ENCODE results near the gene TMEM167A. TPM values are rescaled to one million over a fixed set of nuclear protein-coding genes. Genes with fewer than 3 reads are reported as not detected.

The TMEM167A gene
- total RNA-seq, 2 experiments from 2014 or later: 33.8 to 37.1 TPM

DNA sequence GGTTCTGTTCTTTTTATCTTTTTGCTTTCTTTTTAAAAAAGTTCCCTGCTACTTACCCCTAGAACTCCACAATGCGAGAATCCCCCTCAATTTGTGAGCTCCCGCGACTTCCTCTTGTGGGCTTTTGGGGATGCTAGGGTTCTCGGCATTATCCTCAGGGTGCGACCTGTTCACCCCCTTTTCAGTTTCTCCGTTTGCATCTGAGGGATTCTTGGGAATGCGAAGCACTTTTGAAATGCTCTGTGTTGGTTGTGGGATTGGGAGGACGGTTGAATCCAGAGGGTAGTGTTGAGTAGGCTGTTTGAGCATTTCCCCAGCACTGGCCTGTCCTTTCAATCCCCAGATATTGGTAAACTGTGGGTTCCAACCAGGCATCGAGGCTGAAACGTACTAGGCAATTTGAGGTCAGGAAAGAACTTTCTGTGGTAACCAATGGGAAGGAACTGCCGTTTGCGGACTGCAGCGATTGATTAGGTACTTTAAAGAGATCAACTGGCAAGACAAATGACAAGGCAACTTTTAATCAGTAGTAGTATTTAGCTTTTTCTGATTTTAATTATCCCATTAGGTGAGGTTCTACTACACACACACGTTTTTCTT lies 568 bp upstream of the TMEM167A start:
- Histone ChIP-seq H3K4me1 (ENCODE audit: insufficient read depth, low read length) (peaks cover 13% of the 10 kb centered on the region), H3K9me3 (ENCODE audit: control insufficient read depth in 1 of 2, insufficient read depth in 1 of 2, low read length in 2 of 2) (no peaks in the 10 kb centered on the region), H3K36me3 (ENCODE audit: insufficient read depth, low read length) (no peaks in the 10 kb centered on the region), H3K27ac (ENCODE audit: low read depth in 1 of 2, low read length in 2 of 2) (peak overlapping the region; percentile 65 to 88), H3K4me3 (ENCODE audit: low read length) (peak overlapping the region; percentile 76), H3K27me3 (ENCODE audit: control insufficient read depth in 1 of 2, insufficient read depth in 2 of 2, low read length in 2 of 2) (no peaks in the 10 kb centered on the region)
- Mint-ChIP-seq H3K4me1 (ENCODE audit: low read depth) (peaks cover 53% of the 10 kb centered on the region), H3K4me3 (peak overlapping the region; percentile 94), H3K27ac (peak overlapping the region; percentile 95), H3K9me3 (no peaks in the 10 kb centered on the region), H3K27me3 (no peaks in the 10 kb centered on the region), H3K36me3 (ENCODE audit: low read depth) (peaks cover 39% of the 10 kb centered on the region)
- TF ChIP-seq, protein P1, sequence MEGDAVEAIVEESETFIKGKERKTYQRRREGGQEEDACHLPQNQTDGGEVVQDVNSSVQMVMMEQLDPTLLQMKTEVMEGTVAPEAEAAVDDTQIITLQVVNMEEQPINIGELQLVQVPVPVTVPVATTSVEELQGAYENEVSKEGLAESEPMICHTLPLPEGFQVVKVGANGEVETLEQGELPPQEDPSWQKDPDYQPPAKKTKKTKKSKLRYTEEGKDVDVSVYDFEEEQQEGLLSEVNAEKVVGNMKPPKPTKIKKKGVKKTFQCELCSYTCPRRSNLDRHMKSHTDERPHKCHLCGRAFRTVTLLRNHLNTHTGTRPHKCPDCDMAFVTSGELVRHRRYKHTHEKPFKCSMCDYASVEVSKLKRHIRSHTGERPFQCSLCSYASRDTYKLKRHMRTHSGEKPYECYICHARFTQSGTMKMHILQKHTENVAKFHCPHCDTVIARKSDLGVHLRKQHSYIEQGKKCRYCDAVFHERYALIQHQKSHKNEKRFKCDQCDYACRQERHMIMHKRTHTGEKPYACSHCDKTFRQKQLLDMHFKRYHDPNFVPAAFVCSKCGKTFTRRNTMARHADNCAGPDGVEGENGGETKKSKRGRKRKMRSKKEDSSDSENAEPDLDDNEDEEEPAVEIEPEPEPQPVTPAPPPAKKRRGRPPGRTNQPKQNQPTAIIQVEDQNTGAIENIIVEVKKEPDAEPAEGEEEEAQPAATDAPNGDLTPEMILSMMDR (IDR thresholded peaks at IDR 0.05): no peak
- POLR2A ChIA-PET: interaction anchor here (0.6 to 1.9 kb wide), 13 partner anchors 7 to 1776 kb away, joined by 3 to 9 read pairs (median 4); partner anchors contain the start of genes RPS23, SSBP2 and ZCCHC9
- DNase-seq (peak in 4 of 14 experiments; percentile 1 to 21 (median 7)), ATAC-seq (ENCODE audit: poor library complexity) (peak; percentile 4)
- CTCF ChIA-PET: no interaction called here
- intact Hi-C loops (cut with DNase I, micrococcal nuclease): loop anchor here (1.0 to 5.0 kb wide), 4 partner anchors 40 to 800 kb away; partner anchors contain the start of gene RPS23 (in 1 of the 2)

DNA sequence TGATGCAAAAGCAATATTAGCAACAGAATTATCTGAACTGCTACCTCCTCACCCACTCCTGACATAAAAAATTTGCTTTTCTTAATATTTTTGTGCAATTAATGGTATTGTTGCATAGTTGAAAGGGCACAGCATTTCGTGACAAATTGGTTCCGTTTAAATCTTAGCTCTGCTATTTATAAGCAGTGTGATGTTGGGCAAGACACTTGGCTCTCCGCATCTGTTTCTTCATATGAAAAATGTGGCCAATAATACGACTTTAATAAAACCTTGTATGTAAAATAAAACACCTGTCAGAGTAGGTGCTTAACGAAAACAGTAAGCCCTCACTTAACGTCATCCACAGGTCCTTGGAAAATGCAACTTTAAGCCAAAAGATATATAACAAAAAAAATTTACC lies 4.2 kb downstream of the TMEM167A start:
- CTCF ChIA-PET: no interaction called here
- DNase-seq: no peak

DNA sequence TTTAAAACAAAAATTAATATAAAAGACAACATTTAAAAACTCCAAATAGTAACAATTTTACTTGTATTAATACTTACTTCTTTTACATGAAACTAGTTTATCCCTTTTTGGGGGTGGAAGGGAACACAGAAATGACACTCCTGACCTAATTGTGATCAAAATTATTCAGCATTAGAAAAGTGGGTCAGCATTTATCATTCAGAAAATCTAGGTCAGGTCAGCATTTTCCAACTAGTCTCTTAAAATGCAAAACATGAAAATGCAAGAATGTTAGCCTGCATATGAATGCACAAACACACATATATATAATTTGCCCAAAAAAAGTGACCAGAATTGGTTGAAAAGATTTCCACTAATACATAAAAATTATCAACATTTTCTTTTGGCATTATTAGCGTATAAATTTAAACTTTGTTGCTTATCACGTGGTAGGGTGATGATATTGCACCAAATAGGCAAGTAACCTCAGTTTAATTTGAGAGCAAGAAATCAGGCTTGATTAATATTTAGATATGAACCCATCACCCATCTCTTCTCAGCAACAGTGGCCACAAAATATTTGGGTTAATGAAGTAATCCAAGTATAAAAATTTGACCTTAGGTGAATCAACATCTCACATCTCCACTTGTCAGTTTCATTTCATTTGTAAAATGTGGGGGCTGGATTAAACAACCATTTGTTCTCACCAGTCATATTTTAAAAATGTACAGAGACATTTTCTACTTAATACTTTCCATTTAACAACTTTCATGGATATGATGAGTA lies 5.7 kb downstream of the TMEM167A start:
- Histone ChIP-seq H3K27me3 (ENCODE audit: control insufficient read depth in 1 of 2, insufficient read depth in 2 of 2, low read length in 2 of 2) (no peaks in the 10 kb centered on the region), H3K9me3 (ENCODE audit: control insufficient read depth in 1 of 2, insufficient read depth in 1 of 2, low read length in 2 of 2) (no peaks in the 10 kb centered on the region), H3K36me3 (ENCODE audit: insufficient read depth, low read length) (no peaks in the 10 kb centered on the region), H3K4me1 (ENCODE audit: insufficient read depth, low read length) (peaks cover 12% of the 10 kb centered on the region), H3K27ac (ENCODE audit: low read depth in 1 of 2, low read length in 2 of 2) (no peak overlapping the region), H3K4me3 (ENCODE audit: low read length) (no peak overlapping the region)
- Mint-ChIP-seq H3K27ac (peak overlapping the region; percentile 20), H3K36me3 (ENCODE audit: low read depth) (peaks cover 49% of the 10 kb centered on the region), H3K27me3 (no peaks in the 10 kb centered on the region), H3K4me1 (ENCODE audit: low read depth) (peaks cover 93% of the 10 kb centered on the region), H3K4me3 (peak overlapping the region; percentile 54), H3K9me3 (no peaks in the 10 kb centered on the region)
- intact Hi-C loops (cut with DNase I, micrococcal nuclease): no loop called here
- DNase-seq (no peak), ATAC-seq (ENCODE audit: poor library complexity) (no peak)
- TF ChIP-seq, protein P1 (IDR thresholded peaks at IDR 0.05): no peak
- ChIA-PET CTCF (no interaction called here), POLR2A (no interaction called here)

More for the DNA sequence above, 4.2 kb downstream of the TMEM167A start:
- POLR2A ChIA-PET: no interaction called here
- H3K27ac Mint-ChIP-seq: no peak overlapping the region
- no peak overlapping the region for H3K4me3 Mint-ChIP-seq
- Histone ChIP-seq H3K4me3 (ENCODE audit: low read length) (no peak overlapping the region), H3K27me3 (ENCODE audit: control insufficient read depth in 1 of 2, insufficient read depth in 2 of 2, low read length in 2 of 2) (no peaks in the 10 kb centered on the region), H3K4me1 (ENCODE audit: insufficient read depth, low read length) (peaks cover 16% of the 10 kb centered on the region), H3K9me3 (ENCODE audit: control insufficient read depth in 1 of 2, insufficient read depth in 1 of 2, low read length in 2 of 2) (no peaks in the 10 kb centered on the region), H3K36me3 (ENCODE audit: insufficient read depth, low read length) (no peaks in the 10 kb centered on the region), H3K27ac (ENCODE audit: low read depth in 1 of 2, low read length in 2 of 2) (no peak overlapping the region)
- H3K27me3 Mint-ChIP-seq: no peaks in the 10 kb centered on the region
- H3K9me3 Mint-ChIP-seq: no peaks in the 10 kb centered on the region
- H3K4me1 Mint-ChIP-seq (ENCODE audit: low read depth): peaks cover 92% of the 10 kb centered on the region
- ATAC-seq (ENCODE audit: poor library complexity): no peak
- TF ChIP-seq, protein P1 (IDR thresholded peaks at IDR 0.05): no peak
- H3K36me3 Mint-ChIP-seq (ENCODE audit: low read depth): peaks cover 60% of the 10 kb centered on the region
- intact Hi-C loops (cut with DNase I, micrococcal nuclease): no loop called here
